CD14-positive monocyte (primary cell): ENCODE results near the gene ACYP2. TPM values are rescaled to one million over a fixed set of nuclear protein-coding genes. Genes with fewer than 3 reads are reported as not detected.
A peak's percentile ranks its signal among the peaks of the same experiment; 100 is the strongest.

Source experiments
- DNase-seq, 3 donors: peaks; one replicate each; pipeline ENCODE4 v3.0.0-alpha.2; 2011 to 2022
- H2AFZ ChIP-seq: 2 replicates; pipeline ENCODE4 v1.6.0; 2012; ENCODE audit warnings: mild to moderate bottlenecking, low read depth, low read length, inconsistent platforms; ENCODE audit not compliant: insufficient read depth, poor library complexity, severe bottlenecking
- H3K27ac ChIP-seq, 2 donors: 1 replicate in 1 of 2; 2 replicates in 1 of 2; pipeline ENCODE4 v1.5.1; 2012 to 2013; ENCODE audit warnings: low read length in 2 of 2, control low read depth in 1 of 2, inconsistent platforms in 1 of 2, low read depth in 1 of 2, mild to moderate bottlenecking in 1 of 2
- H3K27me3 ChIP-seq, 2 donors: one replicate each; pipeline versions ENCODE4 v1.6.0 to v1.6.1; 2011 to 2013; ENCODE audit warnings: low read length in 2 of 2; ENCODE audit not compliant: control insufficient read depth in 2 of 2, insufficient read depth in 2 of 2
- H3K36me3 ChIP-seq, 2 donors: replicated peaks in 1 of 2; 1 replicate in 1 of 2; 2 replicates in 1 of 2; pipeline versions ENCODE4 v1.5.1 to v1.6.1; 2012 to 2013; ENCODE audit warnings: low read length in 2 of 2, control low read depth in 1 of 2, inconsistent platforms in 1 of 2, mild to moderate bottlenecking in 1 of 2; ENCODE audit not compliant: insufficient read depth in 2 of 2, control insufficient read depth in 1 of 2
- H3K4me1 ChIP-seq, 2 donors: 1 replicate in 1 of 2; 2 replicates in 1 of 2; pipeline versions ENCODE4 v1.5.1 to v1.6.1; 2012 to 2013; ENCODE audit warnings: low read length in 2 of 2, control low read depth in 1 of 2, inconsistent platforms in 1 of 2, mild to moderate bottlenecking in 1 of 2, moderate library complexity in 1 of 2; ENCODE audit not compliant: insufficient read depth in 2 of 2, control insufficient read depth in 1 of 2
- H3K4me2 ChIP-seq: replicated peaks from 2 replicates; pipeline ENCODE3; 2012; ENCODE audit warnings: low read length, moderate library complexity, mild to moderate bottlenecking; ENCODE audit not compliant: poor library complexity, severe bottlenecking; ENCODE audit errors: extremely low read depth
- H3K4me3 ChIP-seq, 3 experiments: fragments of 200-600 bp in 1 of 3; sonication (generic) in 1 of 3; replicated peaks in 1 of 3; 1 replicate in 2 of 3; 2 replicates in 1 of 3; pipeline ENCODE4 v1.5.1; 2011 to 2013; ENCODE audit warnings: low read length in 3 of 3, mild to moderate bottlenecking in 3 of 3, control low read depth in 2 of 3, low read depth in 2 of 3, inconsistent platforms in 1 of 3, moderate library complexity in 1 of 3
- H3K79me2 ChIP-seq: 2 replicates; pipeline ENCODE4 v1.6.0; 2012; ENCODE audit warnings: mild to moderate bottlenecking, control low read depth, inconsistent platforms, low read length, moderate library complexity; ENCODE audit not compliant: insufficient read depth
- H3K9ac ChIP-seq: 2 replicates; pipeline ENCODE4 v1.6.0; 2017; ENCODE audit warnings: low read length, mild to moderate bottlenecking; ENCODE audit not compliant: insufficient read depth, poor library complexity, severe bottlenecking
- H3K9me3 ChIP-seq, 2 donors: replicated peaks in 1 of 2; 1 replicate in 1 of 2; 2 replicates in 1 of 2; pipeline versions ENCODE4 v1.5.1 to v1.6.1; 2012 to 2013; ENCODE audit warnings: low read length in 2 of 2, control low read depth in 1 of 2; ENCODE audit not compliant: control insufficient read depth in 1 of 2, insufficient read depth in 1 of 2
- H4K20me1 ChIP-seq: 2 replicates; pipeline ENCODE4 v1.6.0; 2012; ENCODE audit warnings: mild to moderate bottlenecking, low read length, control low read depth, moderate library complexity; ENCODE audit not compliant: insufficient read depth
- H3K27ac Mint-ChIP-seq, 7 donors: one replicate each; pipeline ENCODE4 v1.8.0; 2020; ENCODE audit warnings: mild to moderate bottlenecking in 7 of 7, mixed read lengths in 7 of 7, moderate library complexity in 6 of 7, inconsistent platforms in 2 of 7
- H3K27me3 Mint-ChIP-seq, 3 donors: one replicate each; pipeline ENCODE4 v1.8.0; 2021 to 2022; ENCODE audit warnings: low read depth in 3 of 3, mild to moderate bottlenecking in 3 of 3, mixed read lengths in 3 of 3, moderate library complexity in 3 of 3, inconsistent platforms in 1 of 3
- H3K36me3 Mint-ChIP-seq, 2 donors: one replicate each; pipeline ENCODE4 v1.8.0; 2020; ENCODE audit warnings: mixed read lengths in 2 of 2, inconsistent platforms in 1 of 2, mild to moderate bottlenecking in 1 of 2
- H3K4me1 Mint-ChIP-seq: one replicate; pipeline ENCODE4 v1.8.0; 2020; ENCODE audit warnings: mild to moderate bottlenecking, mixed read lengths
- H3K4me3 Mint-ChIP-seq, 2 donors: one replicate each; pipeline ENCODE4 v1.8.0; 2020; ENCODE audit warnings: mild to moderate bottlenecking in 2 of 2, mixed read lengths in 2 of 2, moderate library complexity in 1 of 2
- H3K9me3 Mint-ChIP-seq, 7 donors: one replicate each; pipeline ENCODE4 v1.8.0; 2020 to 2022; ENCODE audit warnings: mixed read lengths in 7 of 7, mild to moderate bottlenecking in 6 of 7, moderate library complexity in 6 of 7, inconsistent platforms in 2 of 7
- WGBS: methylation state at CpG from one replicate; pipeline ENCODE4 v1.1.5; 2013; ENCODE audit warnings: missing lambda C conversion rate; ENCODE audit not compliant: insufficient coverage; 5-methylcytosine and 5-hydroxymethylcytosine counted together
- intact Hi-C, 2 donors: fragments of 100-400 bp; cut with micrococcal nuclease; formaldehyde crosslinking; loops; one replicate each; pipeline versions ENCODE4 v1.15.0 to v1.15.1; 2023
- polyA plus RNA-seq, 3 donors: library from polyadenylated mRNA; depleted of rRNA in 1 of 3; unstranded in 2 of 3; stranded (reverse) in 1 of 3; fragments of 300-500 nt in 2 of 3; fragments of >200 nt in 1 of 3; fragmentation: Illumina TruSeq in 2 of 3; gene quantifications; 1 replicate in 2 of 3; 2 replicates in 1 of 3; pipeline ENCODE4 v1.2.3, GENCODE V29; 2012 to 2021
- TF ChIP-seq, protein P1 (sequence below): fragments of 200-600 bp; IDR thresholded peaks from one replicate; pipeline ENCODE4 v1.8.0; 2022; ENCODE audit warnings: antibody characterized with exemption, mild to moderate bottlenecking

ACYP2 gene
- polyA plus RNA-seq, 3 donors = 6.2 to 10.8 (median 10.3) TPM

- Mint-ChIP-seq H3K27ac (no peak overlapping the region), H3K4me1 (peaks cover 3% of the 10 kb centered on the region), H3K27me3 (peaks cover 0 to 2% (median 0%) of the 10 kb centered on the region in 3 donors), H3K9me3 (peaks cover 4 to 18% (median 7%) of the 10 kb centered on the region in 7 donors), H3K4me3 (no peak overlapping the region), H3K36me3 (no peaks in the 10 kb centered on the region)
- WGBS = no CpG with 5 or more reads among the region's 2 CpGs
- intact Hi-C loops = no loop called here
- H3K27ac ChIP-seq = no peak overlapping the region
- H3K4me1 ChIP-seq = no peaks in the 10 kb centered on the region
- TF ChIP-seq, protein P1, sequence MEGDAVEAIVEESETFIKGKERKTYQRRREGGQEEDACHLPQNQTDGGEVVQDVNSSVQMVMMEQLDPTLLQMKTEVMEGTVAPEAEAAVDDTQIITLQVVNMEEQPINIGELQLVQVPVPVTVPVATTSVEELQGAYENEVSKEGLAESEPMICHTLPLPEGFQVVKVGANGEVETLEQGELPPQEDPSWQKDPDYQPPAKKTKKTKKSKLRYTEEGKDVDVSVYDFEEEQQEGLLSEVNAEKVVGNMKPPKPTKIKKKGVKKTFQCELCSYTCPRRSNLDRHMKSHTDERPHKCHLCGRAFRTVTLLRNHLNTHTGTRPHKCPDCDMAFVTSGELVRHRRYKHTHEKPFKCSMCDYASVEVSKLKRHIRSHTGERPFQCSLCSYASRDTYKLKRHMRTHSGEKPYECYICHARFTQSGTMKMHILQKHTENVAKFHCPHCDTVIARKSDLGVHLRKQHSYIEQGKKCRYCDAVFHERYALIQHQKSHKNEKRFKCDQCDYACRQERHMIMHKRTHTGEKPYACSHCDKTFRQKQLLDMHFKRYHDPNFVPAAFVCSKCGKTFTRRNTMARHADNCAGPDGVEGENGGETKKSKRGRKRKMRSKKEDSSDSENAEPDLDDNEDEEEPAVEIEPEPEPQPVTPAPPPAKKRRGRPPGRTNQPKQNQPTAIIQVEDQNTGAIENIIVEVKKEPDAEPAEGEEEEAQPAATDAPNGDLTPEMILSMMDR = no peak
- DNase-seq = no peak
- H3K9ac ChIP-seq = no peak overlapping the region
- H3K36me3 ChIP-seq = no peaks in the 10 kb centered on the region
- H3K4me2 ChIP-seq = no peak overlapping the region
- no peak overlapping the region for H3K4me3 ChIP-seq
- no peaks in the 10 kb centered on the region for H3K79me2 ChIP-seq
- H2AFZ ChIP-seq = no peak overlapping the region
- peaks cover 0 to 5% of the 10 kb centered on the region in 2 donors for H3K9me3 ChIP-seq
- no peaks in the 10 kb centered on the region for H4K20me1 ChIP-seq
- no peaks in the 10 kb centered on the region for H3K27me3 ChIP-seq
Observed at GRCh38 chr2:54204476-54204875, 89.1 kb downstream of the ACYP2 start.

DNA sequence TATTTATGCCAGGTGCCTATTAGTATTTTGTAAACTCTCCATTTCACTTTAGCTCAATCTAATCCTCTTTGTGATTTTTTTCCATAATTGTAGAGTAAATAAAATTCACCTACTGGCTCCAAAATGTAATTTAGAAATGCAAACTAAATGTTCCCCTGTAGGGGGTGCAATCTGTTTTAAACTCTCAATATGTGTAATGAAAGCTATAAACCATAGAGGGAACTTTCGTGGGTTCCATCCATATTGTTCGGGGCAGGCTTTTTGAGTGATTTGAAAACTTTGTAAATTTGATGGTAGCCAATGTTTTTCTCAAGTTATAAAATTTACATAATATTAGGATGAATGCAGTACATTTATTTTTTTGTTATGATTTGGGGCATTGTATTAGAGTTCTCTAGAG lies 91.2 kb downstream of the ACYP2 start:
- no CpG with 5 or more reads among the region's 2 CpGs for WGBS
- no peaks in the 10 kb centered on the region for H3K36me3 ChIP-seq
- no peaks in the 10 kb centered on the region for H3K36me3 Mint-ChIP-seq
- H4K20me1 ChIP-seq = no peaks in the 10 kb centered on the region
- no peak overlapping the region for H3K4me2 ChIP-seq
- H3K9me3 ChIP-seq = peaks cover 0 to 5% of the 10 kb centered on the region in 2 donors
- no peak overlapping the region for H3K27ac ChIP-seq
- H2AFZ ChIP-seq = no peak overlapping the region
- H3K27me3 ChIP-seq = no peaks in the 10 kb centered on the region
- H3K4me3 Mint-ChIP-seq = no peak overlapping the region
- intact Hi-C loops = no loop called here
- DNase-seq = no peak
- TF ChIP-seq, protein P1 = peak; percentile 16
- H3K79me2 ChIP-seq = no peaks in the 10 kb centered on the region
- no peak overlapping the region for H3K9ac ChIP-seq
- H3K27me3 Mint-ChIP-seq = peaks cover 0 to 2% (median 0%) of the 10 kb centered on the region in 3 donors
- H3K4me3 ChIP-seq = no peak overlapping the region
- no peaks in the 10 kb centered on the region for H3K4me1 ChIP-seq
- peaks cover 3 to 13% (median 6%) of the 10 kb centered on the region in 7 donors for H3K9me3 Mint-ChIP-seq
- peaks cover 3% of the 10 kb centered on the region for H3K4me1 Mint-ChIP-seq
- H3K27ac Mint-ChIP-seq = no peak overlapping the region
